ENCODE results near the gene CD3D.
A peak's percentile ranks its signal among the peaks of the same experiment; 100 is the strongest.

The CD3D gene

DNA sequence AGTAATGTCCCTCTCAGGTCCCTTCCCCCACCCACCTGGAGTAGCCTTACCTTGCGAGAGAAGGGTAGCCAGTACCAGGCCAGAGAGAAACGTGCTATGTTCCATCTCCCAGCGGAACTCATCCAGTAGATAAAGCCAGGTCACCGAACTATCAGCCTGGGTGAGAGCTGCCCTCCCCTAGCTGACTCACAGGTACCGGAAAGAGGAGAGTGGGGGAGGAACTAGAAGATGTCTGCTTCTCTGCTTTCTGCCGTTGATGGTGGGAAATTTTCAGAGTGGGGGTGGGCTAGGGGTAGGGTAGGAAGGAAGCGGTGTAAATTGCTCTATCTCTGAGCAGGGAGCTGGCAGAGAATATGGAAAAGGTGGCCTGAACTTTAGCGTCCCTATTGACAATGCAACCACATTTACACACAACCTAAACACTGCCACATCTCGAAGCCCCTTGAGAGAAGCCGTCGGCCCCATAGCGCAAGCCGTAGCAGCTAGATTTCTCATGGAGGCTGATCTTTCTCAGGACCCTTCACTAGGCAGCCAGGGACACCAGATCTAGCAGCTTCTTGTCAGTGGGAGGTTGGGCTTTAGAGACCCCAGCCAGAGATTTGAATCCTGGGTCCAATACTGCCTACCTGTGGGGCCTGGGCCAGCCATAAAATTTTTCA lies at the start of gene CD3D:
CD3D (minus strand) TSS at position 203 of the 659 bp plus-strand sequence; CDS start at position 105, 98 bp downstream.
- no peak for DNase-seq (ENCODE audit: low read depth)

GRCh38 chr11:118383657-118384056 lies 41.2 kb upstream of the CD3D start:
- DNase-seq (ENCODE audit: low read depth) = no peak

- DNase-seq (ENCODE audit: low read depth) = no peak
Observed at GRCh38 chr11:118382954-118383353, 40.4 kb upstream of the CD3D start.

- DNase-seq (ENCODE audit: low read depth) = no peak
Observed at GRCh38 chr11:118380571-118380970, 38.1 kb upstream of the CD3D start.

- DNase-seq (ENCODE audit: low read depth) = no peak
Observed at GRCh38 chr11:118379497-118379896, 37.0 kb upstream of the CD3D start.

- no peak for DNase-seq (ENCODE audit: low read depth)
Observed at GRCh38 chr11:118375978-118376377, 33.5 kb upstream of the CD3D start.

GRCh38 chr11:118374729-118375128 lies 32.2 kb upstream of the CD3D start:
- DNase-seq (ENCODE audit: low read depth) = no peak

- no peak for DNase-seq (ENCODE audit: low read depth)
Observed at GRCh38 chr11:118373871-118374270, 31.4 kb upstream of the CD3D start.

DNA sequence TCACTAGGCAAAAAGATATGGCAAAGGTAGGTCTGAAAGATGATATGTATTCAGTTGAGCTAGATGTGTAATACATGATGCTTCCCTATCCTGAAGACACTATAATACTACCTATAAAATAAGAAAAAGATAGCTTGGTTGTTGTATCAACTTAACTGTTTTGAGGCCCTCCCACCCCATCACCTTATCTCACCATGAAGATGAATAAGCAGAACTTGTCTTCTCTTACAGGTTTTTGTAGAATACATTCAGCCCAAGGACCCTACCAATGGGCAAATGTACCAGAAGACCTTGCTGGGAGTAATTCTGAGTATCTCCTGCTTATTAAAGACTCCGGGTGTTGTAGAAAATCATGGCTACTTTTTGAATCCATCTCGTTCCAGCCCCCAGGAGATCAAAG lies 30.8 kb upstream of the CD3D start:
- no peak for DNase-seq (ENCODE audit: low read depth)

- no peak for DNase-seq (ENCODE audit: low read depth)
Observed at GRCh38 chr11:118370774-118371173, 28.3 kb upstream of the CD3D start.

GRCh38 chr11:118366287-118366686 lies 23.8 kb upstream of the CD3D start:
- no peak for DNase-seq (ENCODE audit: low read depth)

DNA sequence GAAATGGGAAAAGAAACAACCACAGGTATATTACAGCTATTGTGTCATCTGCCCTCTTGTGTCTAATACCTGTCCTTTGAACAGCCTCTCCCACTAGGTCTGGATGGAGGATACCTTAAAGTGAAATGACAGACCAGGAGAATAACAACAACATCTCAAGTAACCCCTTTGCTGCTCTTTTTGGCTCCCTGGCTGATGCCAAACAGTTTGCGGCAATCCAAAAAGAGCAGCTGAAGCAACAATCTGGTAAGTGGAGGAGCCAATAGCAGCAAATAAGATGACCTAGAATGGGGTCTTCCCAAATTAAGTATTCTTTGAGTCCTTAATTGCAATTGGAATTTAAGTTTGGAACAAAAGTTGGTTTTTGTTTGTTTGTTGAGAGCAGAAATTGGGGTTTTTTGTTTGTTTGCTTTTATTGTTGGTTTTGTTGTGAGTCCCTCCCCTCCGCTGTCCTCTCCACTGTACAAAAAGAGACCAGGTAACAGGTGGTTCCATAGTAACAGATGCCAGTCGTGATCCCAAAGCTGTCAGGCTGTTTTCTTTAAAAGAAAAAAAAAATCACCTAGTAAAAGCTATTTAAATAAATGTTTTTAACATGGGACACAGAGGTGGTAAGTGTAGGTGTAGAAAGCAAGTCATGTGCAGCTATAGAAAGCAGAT lies 22.6 kb upstream of the CD3D start:
- DNase-seq (ENCODE audit: low read depth) = no peak

DNA sequence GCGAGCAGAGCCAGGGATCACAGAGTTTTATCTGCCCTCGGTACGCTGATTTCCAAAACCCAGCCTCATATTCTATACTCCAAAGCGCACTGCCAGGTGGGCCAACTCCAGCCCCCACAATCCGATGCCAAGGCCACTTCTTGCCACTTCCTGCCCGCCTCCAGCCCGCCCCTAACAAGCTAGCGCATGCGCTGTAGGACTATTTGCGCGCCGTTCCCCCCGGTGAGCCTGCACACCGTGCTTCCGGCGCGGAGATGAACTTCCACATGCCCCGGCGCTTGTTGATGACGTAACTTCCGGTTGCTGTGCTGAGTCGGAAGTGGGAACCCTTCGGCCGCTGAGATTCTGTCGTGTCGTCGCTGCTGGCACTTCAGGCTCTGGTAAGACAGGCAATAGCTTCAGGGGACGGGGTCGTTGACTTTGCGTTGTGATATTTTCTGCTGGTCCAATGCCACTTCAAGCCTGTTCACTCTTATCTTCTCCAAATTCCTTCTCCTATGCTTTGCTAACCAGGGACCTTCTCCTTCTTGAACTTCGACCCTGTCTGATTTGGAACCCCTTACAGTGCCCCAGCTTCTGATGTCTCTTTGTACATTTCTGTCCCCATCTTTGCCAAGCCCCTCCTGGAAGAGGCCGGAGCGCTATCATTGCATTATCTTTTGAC lies 16.9 kb upstream of the CD3D start, which contains the start of gene UBE4A:
UBE4A (plus strand) TSS at position 306 of the 664 bp plus-strand sequence. CDS start 5,481 bp downstream, outside the sequence.
- peak; percentile 95 for DNase-seq (ENCODE audit: low read depth)

DNA sequence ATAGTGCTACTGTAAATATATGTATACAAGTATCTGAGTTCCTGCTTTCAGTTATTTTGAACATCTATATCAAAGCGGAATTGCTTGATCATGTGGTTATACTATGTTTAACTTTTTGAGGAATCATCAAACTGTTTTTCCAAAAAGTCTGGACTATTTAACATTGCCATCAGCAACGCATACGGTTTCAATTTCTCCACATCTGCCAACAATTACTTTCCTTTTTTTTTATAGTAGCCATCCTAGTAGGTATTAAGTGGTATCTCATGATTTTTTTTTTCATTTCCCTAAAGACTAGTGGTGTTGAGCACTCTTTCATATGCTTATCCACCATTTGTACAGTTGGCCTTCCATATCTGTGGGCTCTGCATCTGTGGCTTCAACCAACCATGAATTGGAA lies 15.6 kb upstream of the CD3D start:
- DNase-seq (ENCODE audit: low read depth) = no peak

GRCh38 chr11:118353084-118353710 lies 10.7 kb upstream of the CD3D start:
- peak; percentile 53 for DNase-seq (ENCODE audit: low read depth)

- no peak for DNase-seq (ENCODE audit: low read depth)
Observed at GRCh38 chr11:118349475-118349874, 7.0 kb upstream of the CD3D start.

GRCh38 chr11:118343981-118344515 lies 1.5 kb upstream of the CD3D start, which contains the start of gene CD3G:
TSS of gene CD3G (plus strand) at chr11:118344344. CDS start at chr11:118344424, 80 bp downstream.
- DNase-seq (ENCODE audit: low read depth) = no peak

GRCh38 chr11:118343248-118343647 lies 743 bp upstream of the CD3D start:
- DNase-seq (ENCODE audit: low read depth) = no peak

DNA sequence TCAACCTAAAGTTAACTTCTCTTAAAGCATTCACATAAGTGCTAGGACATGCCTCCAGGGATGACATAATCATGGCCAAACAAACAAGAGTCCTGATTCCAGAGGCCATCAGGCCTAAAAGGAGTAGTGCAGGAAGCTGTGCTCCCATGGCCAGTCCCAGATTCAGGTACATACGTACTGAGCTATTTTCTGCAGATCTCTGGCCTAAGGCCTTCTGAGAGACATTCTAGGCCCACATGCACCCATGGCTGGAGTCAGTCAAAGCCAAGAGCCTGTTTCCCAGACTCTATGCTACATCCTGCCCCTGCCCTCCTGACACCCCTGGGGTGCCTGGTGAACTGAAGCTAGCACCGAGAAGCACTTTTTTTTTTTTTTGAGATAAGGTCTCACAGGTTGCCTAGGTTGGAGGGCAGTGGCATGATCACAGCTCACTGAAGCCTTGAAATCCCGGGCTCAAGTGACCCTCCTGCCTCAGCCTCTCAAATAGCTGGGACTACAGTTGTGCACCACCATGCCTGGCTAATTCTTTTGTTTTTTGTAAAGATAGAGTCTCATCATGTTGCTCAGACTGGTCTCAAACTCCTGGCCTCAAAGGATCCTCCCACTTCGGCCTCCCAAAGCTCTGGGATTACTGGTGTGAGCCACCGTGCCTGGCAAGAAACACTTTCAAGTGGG lies 553 bp downstream of the CD3D start:
- no peak for DNase-seq (ENCODE audit: low read depth)

- no peak for DNase-seq (ENCODE audit: low read depth)
Observed at GRCh38 chr11:118341261-118341660, 1.2 kb downstream of the CD3D start.

DNA sequence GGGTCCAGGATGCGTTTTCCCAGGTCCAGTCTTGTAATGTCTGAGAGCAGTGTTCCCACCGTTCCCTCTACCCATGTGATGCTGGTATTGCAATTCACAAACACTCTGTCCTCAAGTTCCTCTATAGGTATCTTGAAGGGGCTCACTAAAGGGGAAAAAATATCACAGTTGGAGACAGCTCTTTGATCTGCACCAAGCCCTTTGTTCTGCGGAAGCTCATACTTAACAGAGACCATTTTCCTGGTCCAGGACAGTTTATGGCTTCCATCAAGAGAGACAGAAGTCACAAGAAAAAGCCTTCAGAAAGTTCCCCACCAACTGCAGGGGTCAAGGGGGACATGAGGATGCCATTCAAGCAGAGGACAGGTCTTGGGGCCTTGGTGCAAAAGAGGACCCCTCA lies 2.1 kb downstream of the CD3D start:
- DNase-seq (ENCODE audit: low read depth) = no peak
